ENCODE data around the gene ASCL3.

ASCL3 gene

DNA sequence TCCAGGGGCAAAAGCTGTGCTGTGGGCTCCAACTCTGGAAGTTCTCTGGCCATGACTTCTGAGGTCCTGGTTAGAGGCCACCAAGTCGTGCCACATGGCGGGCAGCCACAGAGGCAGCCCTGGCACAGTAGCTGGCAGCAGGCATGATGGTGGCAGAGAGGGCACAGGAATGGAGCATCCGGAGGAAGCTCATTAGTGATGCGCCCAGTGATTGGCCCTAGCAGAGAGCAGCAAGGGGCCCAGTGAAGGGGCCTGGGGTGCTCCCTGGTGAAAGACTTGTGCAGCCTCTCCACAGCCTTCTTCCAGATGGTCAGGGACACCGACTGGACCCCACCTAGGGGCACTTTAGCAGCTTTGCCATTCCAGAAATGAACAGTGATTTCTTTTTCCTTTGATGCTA, 17.1 kb downstream of the ASCL3 start:
- Histone ChIP-seq H2AFZ (ENCODE audit: low read length) (no peak overlapping the region), H3K79me2 (ENCODE audit: insufficient read depth, low read length) (no peaks in the 10 kb centered on the region), H3K4me2 (ENCODE audit: low read depth, low read length, poor library complexity, severe bottlenecking) (no peak overlapping the region), H3K9ac (ENCODE audit: low read depth, low read length, poor library complexity, severe bottlenecking) (no peak overlapping the region), H3K9me2 (replicated peaks; ENCODE audit: low read depth, low read length) (no peaks in the 10 kb centered on the region), H3K4me1 (ENCODE audit: insufficient read depth, low read length, poor library complexity, severe bottlenecking) (no peaks in the 10 kb centered on the region), H3F3A (ENCODE audit: low read depth) (no peaks in the 10 kb centered on the region), H3K27me3 (ENCODE audit: insufficient read depth, low read length, poor library complexity, severe bottlenecking) (no peaks in the 10 kb centered on the region), H3K36me3 (ENCODE audit: insufficient read depth, low read length) (no peaks in the 10 kb centered on the region; the same call in 1 of the 2 replicates), H3K4me3 (ENCODE audit: low read length, poor library complexity, severe bottlenecking) (no peak overlapping the region), H3K9me3 (ENCODE audit: insufficient read depth, low read depth, low read length) (no peaks in the 10 kb centered on the region), H4K20me1 (ENCODE audit: insufficient read depth, low read length, poor library complexity, severe bottlenecking) (no peaks in the 10 kb centered on the region)
- TF ChIP-seq EZH2phosphoT487 (IDR thresholded peaks at IDR 0.05; ENCODE audit: borderline replicate concordance) (no peak), CTCF (conservative IDR thresholded peaks at IDR 0.05; ENCODE audit: low read length) (no peak)

GRCh38 chr11:8922691-8923090, 20.1 kb downstream of the ASCL3 start:
- H3K4me1 ChIP-seq (ENCODE audit: insufficient read depth, low read length, poor library complexity, severe bottlenecking), result no peaks in the 10 kb centered on the region
- H3K9me2 ChIP-seq (replicated peaks; ENCODE audit: low read depth, low read length), result no peaks in the 10 kb centered on the region
- peaks cover 4% of the 10 kb centered on the region; the same call in 1 of the 2 replicates for H3K36me3 ChIP-seq (ENCODE audit: insufficient read depth, low read length)

DNA sequence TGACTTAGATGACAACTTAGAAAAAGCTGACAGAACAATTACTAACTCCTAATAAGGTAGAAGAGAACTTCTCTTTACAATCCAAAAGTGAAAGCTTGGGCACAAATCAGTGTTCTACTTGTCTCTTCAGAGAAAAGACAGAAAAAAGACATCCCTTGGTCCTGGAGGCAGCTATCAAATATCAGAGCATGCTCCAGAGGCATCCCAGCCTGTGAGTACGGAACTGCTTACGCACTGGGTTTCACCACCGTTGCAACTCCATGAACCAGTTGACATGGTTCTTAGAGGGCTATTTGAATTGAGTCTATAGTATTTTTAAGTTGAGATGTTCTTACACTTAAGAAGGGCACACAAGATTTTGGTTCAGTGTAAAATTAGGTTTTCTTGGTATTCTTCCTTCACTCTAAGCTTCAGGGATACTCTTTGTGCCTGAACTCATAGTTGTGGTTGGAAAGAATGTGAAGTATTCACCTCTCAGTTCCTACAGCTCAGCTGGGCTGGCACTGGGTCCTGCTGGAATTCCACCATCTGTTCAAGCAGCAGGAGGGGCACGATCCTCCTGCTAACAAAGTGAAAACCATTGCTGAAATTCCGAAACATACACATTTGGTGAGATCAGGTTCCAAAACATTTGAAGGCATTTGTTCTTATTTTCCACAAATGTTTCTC, 25.5 kb downstream of the ASCL3 start:
- Histone ChIP-seq H3K4me2 (ENCODE audit: low read depth, low read length, poor library complexity, severe bottlenecking) (no peak overlapping the region), H3K36me3 (ENCODE audit: insufficient read depth, low read length) (peaks cover 12% of the 10 kb centered on the region; the same call in 1 of the 2 replicates)

More at GRCh38 chr11:8922691-8923090, 20.1 kb downstream of the ASCL3 start:
- H3K4me2 ChIP-seq (ENCODE audit: low read depth, low read length, poor library complexity, severe bottlenecking), result no peak overlapping the region
- no peaks in the 10 kb centered on the region for H4K20me1 ChIP-seq (ENCODE audit: insufficient read depth, low read length, poor library complexity, severe bottlenecking)
- H3K27me3 ChIP-seq (ENCODE audit: insufficient read depth, low read length, poor library complexity, severe bottlenecking), result no peaks in the 10 kb centered on the region
- no peak overlapping the region for H3K9ac ChIP-seq (ENCODE audit: low read depth, low read length, poor library complexity, severe bottlenecking)
- H2AFZ ChIP-seq (ENCODE audit: low read length), result no peak overlapping the region
- H3K9me3 ChIP-seq (ENCODE audit: insufficient read depth, low read depth, low read length), result no peaks in the 10 kb centered on the region
- no peak overlapping the region for H3K4me3 ChIP-seq (ENCODE audit: low read length, poor library complexity, severe bottlenecking)
- TF ChIP-seq CTCF (conservative IDR thresholded peaks at IDR 0.05; ENCODE audit: low read length) (no peak), EZH2phosphoT487 (IDR thresholded peaks at IDR 0.05; ENCODE audit: borderline replicate concordance) (no peak)
- no peaks in the 10 kb centered on the region for H3F3A ChIP-seq (ENCODE audit: low read depth)
- H3K79me2 ChIP-seq (ENCODE audit: insufficient read depth, low read length), result no peaks in the 10 kb centered on the region

More for the DNA sequence above, 25.5 kb downstream of the ASCL3 start:
- Histone ChIP-seq H3F3A (ENCODE audit: low read depth) (no peaks in the 10 kb centered on the region), H3K79me2 (ENCODE audit: insufficient read depth, low read length) (peaks cover 12% of the 10 kb centered on the region), H3K4me3 (ENCODE audit: low read length, poor library complexity, severe bottlenecking) (no peak overlapping the region), H3K9me2 (replicated peaks; ENCODE audit: low read depth, low read length) (no peaks in the 10 kb centered on the region), H3K9me3 (ENCODE audit: insufficient read depth, low read depth, low read length) (no peaks in the 10 kb centered on the region), H3K27me3 (ENCODE audit: insufficient read depth, low read length, poor library complexity, severe bottlenecking) (no peaks in the 10 kb centered on the region), H2AFZ (ENCODE audit: low read length) (no peak overlapping the region), H3K4me1 (ENCODE audit: insufficient read depth, low read length, poor library complexity, severe bottlenecking) (peaks cover 16% of the 10 kb centered on the region), H3K9ac (ENCODE audit: low read depth, low read length, poor library complexity, severe bottlenecking) (no peak overlapping the region), H4K20me1 (ENCODE audit: insufficient read depth, low read length, poor library complexity, severe bottlenecking) (peaks cover 1% of the 10 kb centered on the region)
- TF ChIP-seq CTCF (conservative IDR thresholded peaks at IDR 0.05; ENCODE audit: low read length) (no peak), EZH2phosphoT487 (IDR thresholded peaks at IDR 0.05; ENCODE audit: borderline replicate concordance) (no peak)
